Stomach (tissue), 4 donors: ENCODE measurements around the gene ZNF423.

Experiments used
- EP300 ChIP-seq: sonication (generic); formaldehyde crosslinking; IDR thresholded peaks from one replicate; pipeline ENCODE4 v1.6.1; 2017; ENCODE audit warnings: antibody characterized with exemption
- POLR2AphosphoS5 ChIP-seq, 3 donors: sonication (generic); formaldehyde crosslinking; IDR thresholded peaks; one replicate each; pipeline ENCODE4 v1.6.1; 2016; ENCODE audit warnings: antibody characterized with exemption in 3 of 3
- TF ChIP-seq, protein P1 (sequence below), 7 experiments: fragments of 450-650 bp in 4 of 7; fragments of 200-600 bp in 3 of 7; sonication (generic) in 3 of 7; IDR thresholded peaks; one replicate each; pipeline ENCODE4 v1.5.1; 2016 to 2019; ENCODE audit warnings: antibody characterized with exemption in 7 of 7, control low read depth in 2 of 7, mild to moderate bottlenecking in 1 of 7

DNA sequence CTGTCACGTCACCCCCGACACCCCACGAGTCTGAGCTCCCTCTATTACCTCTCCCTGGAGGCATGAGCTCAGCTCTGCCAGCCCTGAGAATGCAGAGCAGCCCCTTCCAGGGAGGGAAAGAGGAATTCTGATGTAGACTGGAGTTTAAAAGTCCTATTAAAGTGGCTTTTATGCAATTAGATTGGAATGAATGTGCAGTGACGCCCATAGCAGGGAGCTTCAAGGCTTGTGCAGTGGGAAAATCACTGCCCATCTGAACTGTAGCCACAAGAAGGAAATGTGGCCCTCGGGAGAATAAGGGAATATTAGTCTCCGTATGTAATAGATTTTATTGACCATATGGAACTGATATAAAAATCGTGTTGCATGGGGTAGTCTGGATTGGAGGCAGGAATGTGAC lies 66.9 kb downstream of the ZNF423 start:
- TF ChIP-seq, protein P1, sequence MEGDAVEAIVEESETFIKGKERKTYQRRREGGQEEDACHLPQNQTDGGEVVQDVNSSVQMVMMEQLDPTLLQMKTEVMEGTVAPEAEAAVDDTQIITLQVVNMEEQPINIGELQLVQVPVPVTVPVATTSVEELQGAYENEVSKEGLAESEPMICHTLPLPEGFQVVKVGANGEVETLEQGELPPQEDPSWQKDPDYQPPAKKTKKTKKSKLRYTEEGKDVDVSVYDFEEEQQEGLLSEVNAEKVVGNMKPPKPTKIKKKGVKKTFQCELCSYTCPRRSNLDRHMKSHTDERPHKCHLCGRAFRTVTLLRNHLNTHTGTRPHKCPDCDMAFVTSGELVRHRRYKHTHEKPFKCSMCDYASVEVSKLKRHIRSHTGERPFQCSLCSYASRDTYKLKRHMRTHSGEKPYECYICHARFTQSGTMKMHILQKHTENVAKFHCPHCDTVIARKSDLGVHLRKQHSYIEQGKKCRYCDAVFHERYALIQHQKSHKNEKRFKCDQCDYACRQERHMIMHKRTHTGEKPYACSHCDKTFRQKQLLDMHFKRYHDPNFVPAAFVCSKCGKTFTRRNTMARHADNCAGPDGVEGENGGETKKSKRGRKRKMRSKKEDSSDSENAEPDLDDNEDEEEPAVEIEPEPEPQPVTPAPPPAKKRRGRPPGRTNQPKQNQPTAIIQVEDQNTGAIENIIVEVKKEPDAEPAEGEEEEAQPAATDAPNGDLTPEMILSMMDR (IDR thresholded peaks at IDR 0.05) = no peak
- TF ChIP-seq POLR2AphosphoS5 (IDR thresholded peaks at IDR 0.05) = no peak
- no peak for TF ChIP-seq EP300
